Retinal pigment epithelial cell (primary cell): Measurements from ENCODE around the gene MYZAP.

Experiments
- DNase-seq: peaks from one replicate; pipeline ENCODE4 v3.0.0-alpha.2; 2010; ENCODE audit warnings: low read depth
- H3K4me3 ChIP-seq: 2 replicates; pipeline ENCODE4 v1.5.1; 2011; ENCODE audit warnings: mild to moderate bottlenecking, low read length, control low read depth, moderate library complexity
- CTCF ChIP-seq: conservative IDR thresholded peaks from 2 replicates; pipeline ENCODE4 v1.5.1; 2011; ENCODE audit warnings: low read depth, low read length, control low read depth, inconsistent platforms

MYZAP gene

DNA sequence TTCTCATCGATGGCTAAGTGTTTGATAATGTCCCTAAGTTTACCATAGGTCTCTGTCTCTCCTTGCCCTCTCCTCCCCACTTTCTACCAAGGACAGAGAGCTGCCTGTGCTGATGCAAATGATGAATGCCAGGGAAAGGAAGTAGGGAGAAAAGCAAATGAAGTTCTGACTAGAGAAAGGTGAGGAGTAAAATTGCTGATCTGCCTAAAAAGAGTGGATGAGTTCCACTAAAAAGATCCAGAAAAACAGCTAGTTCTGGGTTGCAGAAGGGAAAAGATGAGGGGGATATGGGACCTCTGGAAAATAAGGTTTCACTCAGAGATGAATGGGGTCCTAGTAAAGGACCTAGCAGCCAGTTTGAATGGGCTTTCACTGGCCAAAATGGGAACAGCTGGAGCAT is 13.8 kb downstream of the MYZAP start:
- no peak overlapping the region for H3K4me3 ChIP-seq
- DNase-seq: no peak
- TF ChIP-seq CTCF: no peak

- no peak for DNase-seq
- no peak for TF ChIP-seq CTCF
- no peak overlapping the region for H3K4me3 ChIP-seq
Observed at GRCh38 chr15:57606048-57606447, 14.3 kb downstream of the MYZAP start.

GRCh38 chr15:57606816-57607215 is 15.1 kb downstream of the MYZAP start:
- TF ChIP-seq CTCF: no peak
- no peak for DNase-seq
- no peak overlapping the region for H3K4me3 ChIP-seq

- no peak overlapping the region for H3K4me3 ChIP-seq
- TF ChIP-seq CTCF: no peak
- DNase-seq: no peak
Observed at GRCh38 chr15:57607570-57608000, 15.9 kb downstream of the MYZAP start.

GRCh38 chr15:57609805-57610529 is 18.3 kb downstream of the MYZAP start:
- DNase-seq: no peak
- no peak for TF ChIP-seq CTCF
- no peak overlapping the region for H3K4me3 ChIP-seq

DNA sequence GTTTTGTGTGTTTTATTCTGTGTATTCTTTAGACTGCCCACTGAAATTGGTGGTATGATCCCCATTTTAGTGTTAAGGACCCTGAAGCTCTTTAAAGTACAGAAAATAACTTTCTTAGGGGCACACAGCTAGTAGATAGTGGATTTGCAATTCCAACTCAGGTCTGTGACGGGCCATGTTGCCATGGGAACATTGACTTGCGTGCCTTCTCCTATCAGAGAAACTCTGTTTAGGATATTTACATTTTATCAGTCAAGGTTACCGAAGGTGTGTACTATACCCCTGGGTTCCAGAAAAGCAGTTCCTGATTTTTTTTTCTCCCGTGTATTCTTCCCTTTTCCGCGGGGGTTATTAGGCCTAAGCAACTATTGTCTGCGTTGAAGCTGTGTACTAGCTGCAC is 19.4 kb downstream of the MYZAP start:
- H3K4me3 ChIP-seq: no peak overlapping the region
- DNase-seq: no peak
- TF ChIP-seq CTCF: no peak

GRCh38 chr15:57611938-57612337 is 20.2 kb downstream of the MYZAP start:
- no peak overlapping the region for H3K4me3 ChIP-seq
- peak; percentile 17 for DNase-seq
- TF ChIP-seq CTCF: peak; percentile 54
